Right lobe of liver (tissue), 6 donors: ENCODE results near the gene GRIP1. TPM values are rescaled to one million over a fixed set of nuclear protein-coding genes. Genes with fewer than 3 reads are reported as not detected.
"Not testable (repeated sequence)": the region's sequence is repeated elsewhere in the genome, so short reads cannot be mapped to it uniquely, and the experiment has no call there.

Experiments
- ATAC-seq, 4 donors: fragments of 200-7000 bp; cut with Tn5 transposase; one replicate each; pipeline ENCODE4 v1.9.1; 2020; ENCODE audit warnings: mild to moderate bottlenecking in 4 of 4, moderate library complexity in 4 of 4
- DNase-seq, 3 donors: peaks; one replicate each; pipeline ENCODE4 v3.0.0-alpha.2; 2020
- H3K27ac ChIP-seq, 3 donors: fragments of 200-600 bp; one replicate each; pipeline ENCODE4 v1.8.0; 2022
- H3K27me3 ChIP-seq, 2 donors: fragments of 200-600 bp; one replicate each; pipeline ENCODE4 v1.8.0; 2022
- H3K36me3 ChIP-seq, 4 donors: fragments of 200-600 bp; sonication (generic) in 1 of 4; one replicate each; pipeline versions ENCODE4 v1.5.1 to v1.8.0; 2017 to 2022; ENCODE audit warnings: control low read depth in 1 of 4
- H3K4me1 ChIP-seq, 4 donors: fragments of 200-600 bp; sonication (generic) in 1 of 4; one replicate each; pipeline versions ENCODE4 v1.5.1 to v1.8.0; 2017 to 2022; ENCODE audit warnings: control low read depth in 1 of 4
- H3K4me3 ChIP-seq, 3 donors: fragments of 200-600 bp; one replicate each; pipeline ENCODE4 v1.8.0; 2022
- H3K9me3 ChIP-seq, 4 donors: fragments of 200-600 bp; sonication (generic) in 1 of 4; one replicate each; pipeline versions ENCODE4 v1.5.1 to v1.8.0; 2017 to 2022; ENCODE audit warnings: control low read depth in 1 of 4
- POLR2A ChIP-seq: fragments of 450-650 bp; IDR thresholded peaks from one replicate; pipeline ENCODE4 v1.6.1; 2017; ENCODE audit warnings: antibody characterized with exemption, mild to moderate bottlenecking
- WGBS: methylation state at CpG from one replicate; pipeline ENCODE4 v1.1.6; 2018; ENCODE audit warnings: low coverage, low lambda C conversion rate; ENCODE audit not compliant: insufficient coverage; ENCODE audit errors: missing lambda C conversion rate; 5-methylcytosine and 5-hydroxymethylcytosine counted together
- intact Hi-C, 2 donors: fragments of 100-400 bp; cut with DNase I; formaldehyde crosslinking; loops; one replicate each; pipeline versions ENCODE4 v1.11.2 to v1.14.1; 2022
- total RNA-seq, 6 experiments: library from RNA; depleted of rRNA in 2 of 6; stranded (reverse); fragments of >200 nt in 2 of 6; fragmentation: NEBNext Ultra II Directional in 3 of 6; extraction: Animal tissue kit (Norgen Biotek cat#: 25700) in 3 of 6; gene quantifications; one replicate each; pipeline versions ENCODE4 v1.1.0 to v1.2.4, GENCODE V29; 2016 to 2023
- TF ChIP-seq, protein P1 (sequence below), 4 donors: fragments of 200-600 bp in 3 of 4; fragments of 450-650 bp in 1 of 4; IDR thresholded peaks; one replicate each; pipeline versions ENCODE4 v1.5.1 to v1.8.0; 2016 to 2022; ENCODE audit warnings: antibody characterized with exemption in 4 of 4, mild to moderate bottlenecking in 2 of 4
- donor health status: DM: no; HTN: yes; CAD: no.
- donor health status: DM: no; HTN: no; CAD: no.
- donor health status: DM: no; HTN: no; CAD: no.
- donor health status: DM: no; HTN: yes; CAD: no.
- donor health status: DM: no; HTN: yes; CAD: no.

Gene GRIP1
- total RNA-seq, 6 experiments from 2014 or later = 0.22 to 0.78 (median 0.26) TPM; not detected in 3

DNA sequence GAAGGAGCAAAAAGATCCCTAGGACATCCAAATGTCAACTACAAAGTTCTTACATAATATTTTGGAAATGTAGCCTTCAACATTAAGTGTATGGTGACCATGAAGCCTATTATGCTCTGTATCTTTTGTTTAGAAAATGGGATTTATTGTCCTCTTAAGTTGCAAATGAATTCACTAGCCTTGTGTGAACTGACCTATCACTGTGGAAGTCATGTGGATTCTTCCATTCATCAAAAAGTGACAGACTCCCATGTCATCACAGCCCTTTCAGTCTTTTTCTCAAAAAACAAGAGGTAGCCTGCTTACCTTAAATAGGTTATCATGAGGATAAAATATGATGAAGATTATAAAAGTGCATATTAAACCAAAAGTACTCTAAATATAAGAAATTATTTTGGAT, 179.9 kb downstream of the GRIP1 start:
- Histone ChIP-seq H3K27ac (no peak overlapping the region), H3K36me3 (no peaks in the 10 kb centered on the region), H3K4me1 (no peaks in the 10 kb centered on the region), H3K9me3 (no peaks in the 10 kb centered on the region), H3K4me3 (no peak overlapping the region), H3K27me3 (no peaks in the 10 kb centered on the region)
- DNase-seq = no peak
- TF ChIP-seq POLR2A = no peak
- intact Hi-C loops = no loop called here
- ATAC-seq = no peak

DNA sequence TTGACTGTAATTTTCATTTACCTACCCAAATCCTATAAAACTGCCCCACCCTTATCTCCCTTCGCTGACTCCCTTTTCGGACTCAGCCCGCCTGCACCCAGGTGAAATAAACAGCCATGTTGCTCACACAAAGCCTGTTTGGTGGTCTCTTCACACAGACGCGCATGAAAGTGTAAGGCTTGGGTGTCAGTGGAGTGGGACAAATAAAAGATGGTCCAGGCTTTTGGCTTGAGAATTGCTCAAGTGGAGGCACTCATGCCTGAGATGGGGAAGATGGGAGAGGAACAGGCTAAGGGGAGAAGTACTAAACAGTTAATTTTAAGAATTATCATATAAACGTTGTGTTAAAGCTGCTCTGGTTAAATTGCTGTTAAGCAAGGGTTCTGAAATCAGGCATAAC, 180.8 kb downstream of the GRIP1 start:
- H3K27ac ChIP-seq, H3K27me3 ChIP-seq, DNase-seq, intact Hi-C loops, H3K9me3 ChIP-seq, ATAC-seq, H3K36me3 ChIP-seq, H3K4me1 ChIP-seq, H3K4me3 ChIP-seq: not testable (repeated sequence)
- WGBS = 53% methylated on average over 6 of the region's 6 CpGs

DNA sequence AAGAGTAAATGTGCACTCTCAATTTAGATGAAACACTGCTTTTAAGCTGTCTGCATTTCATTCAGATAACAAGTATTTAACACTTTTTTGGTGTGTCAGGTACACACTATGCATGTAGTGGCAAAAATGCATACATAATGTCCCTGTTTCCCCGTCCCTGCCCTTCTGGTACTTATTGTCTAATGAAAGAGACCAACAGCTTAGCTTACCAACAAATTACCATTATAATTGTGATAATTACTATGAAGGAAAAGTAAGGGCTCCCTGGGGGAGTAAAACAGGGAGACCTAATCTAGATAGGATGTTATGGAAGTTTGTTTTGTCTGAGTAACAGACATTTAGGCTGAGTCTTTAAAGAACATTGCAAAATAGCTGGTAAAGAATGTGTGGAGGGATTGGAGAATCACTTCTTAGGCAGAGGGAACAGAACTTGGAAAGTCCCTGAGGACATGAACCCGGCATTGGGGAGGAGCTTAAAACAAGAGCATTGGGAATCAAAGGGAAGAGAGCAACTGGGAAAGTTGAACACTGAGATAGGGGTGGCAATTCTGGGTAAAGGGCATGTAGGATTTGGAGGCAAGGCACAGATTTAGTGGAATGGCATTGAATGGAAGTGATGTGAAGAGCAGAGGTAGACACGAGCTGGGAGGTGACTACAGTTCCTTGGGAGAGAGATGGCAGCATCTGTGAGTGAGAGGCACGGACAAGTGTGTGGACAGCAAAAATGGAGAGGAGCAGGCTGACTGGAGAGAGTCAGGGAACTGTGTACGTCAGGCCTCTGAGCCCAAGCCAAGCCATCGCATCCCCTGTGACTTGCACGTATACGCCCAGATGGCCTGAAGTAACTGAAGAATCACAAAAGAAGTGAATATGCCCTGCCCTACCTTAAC, 181.6 kb downstream of the GRIP1 start:
- no peak overlapping the region for H3K27ac ChIP-seq
- no peak for TF ChIP-seq POLR2A
- TF ChIP-seq, protein P1, sequence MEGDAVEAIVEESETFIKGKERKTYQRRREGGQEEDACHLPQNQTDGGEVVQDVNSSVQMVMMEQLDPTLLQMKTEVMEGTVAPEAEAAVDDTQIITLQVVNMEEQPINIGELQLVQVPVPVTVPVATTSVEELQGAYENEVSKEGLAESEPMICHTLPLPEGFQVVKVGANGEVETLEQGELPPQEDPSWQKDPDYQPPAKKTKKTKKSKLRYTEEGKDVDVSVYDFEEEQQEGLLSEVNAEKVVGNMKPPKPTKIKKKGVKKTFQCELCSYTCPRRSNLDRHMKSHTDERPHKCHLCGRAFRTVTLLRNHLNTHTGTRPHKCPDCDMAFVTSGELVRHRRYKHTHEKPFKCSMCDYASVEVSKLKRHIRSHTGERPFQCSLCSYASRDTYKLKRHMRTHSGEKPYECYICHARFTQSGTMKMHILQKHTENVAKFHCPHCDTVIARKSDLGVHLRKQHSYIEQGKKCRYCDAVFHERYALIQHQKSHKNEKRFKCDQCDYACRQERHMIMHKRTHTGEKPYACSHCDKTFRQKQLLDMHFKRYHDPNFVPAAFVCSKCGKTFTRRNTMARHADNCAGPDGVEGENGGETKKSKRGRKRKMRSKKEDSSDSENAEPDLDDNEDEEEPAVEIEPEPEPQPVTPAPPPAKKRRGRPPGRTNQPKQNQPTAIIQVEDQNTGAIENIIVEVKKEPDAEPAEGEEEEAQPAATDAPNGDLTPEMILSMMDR (IDR thresholded peaks at IDR 0.05) = no peak
- no peaks in the 10 kb centered on the region for H3K4me1 ChIP-seq
- intact Hi-C loops = no loop called here
- no peak overlapping the region for H3K4me3 ChIP-seq
- H3K9me3 ChIP-seq = no peaks in the 10 kb centered on the region
- ATAC-seq = no peak
- no peak for DNase-seq
- no peaks in the 10 kb centered on the region for H3K27me3 ChIP-seq
- 41% methylated on average over 4 of the region's 8 CpGs for WGBS
- no peaks in the 10 kb centered on the region for H3K36me3 ChIP-seq

DNA sequence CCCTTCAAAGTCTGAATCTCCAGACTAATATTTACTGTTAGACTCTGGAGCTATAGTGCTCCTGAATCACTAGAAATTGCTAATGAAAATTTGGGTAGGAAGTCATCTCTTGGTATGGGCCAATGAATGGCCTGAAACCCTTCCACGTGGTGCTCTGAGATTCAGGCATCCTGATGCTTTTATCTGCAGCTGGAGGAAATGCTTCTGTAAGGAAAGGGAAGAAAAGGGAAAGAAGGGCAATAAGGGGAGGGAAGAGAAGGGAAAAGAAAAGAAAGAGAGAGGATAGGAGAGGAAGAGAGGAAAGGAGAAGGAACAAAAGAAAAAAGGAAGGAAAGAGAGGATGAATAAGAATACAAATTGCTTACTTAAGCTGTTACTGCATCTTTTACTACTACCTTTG, 182.3 kb downstream of the GRIP1 start:
- Histone ChIP-seq H3K4me3 (no peak overlapping the region), H3K9me3 (no peaks in the 10 kb centered on the region), H3K27me3 (no peaks in the 10 kb centered on the region), H3K27ac (no peak overlapping the region), H3K36me3 (no peaks in the 10 kb centered on the region), H3K4me1 (no peaks in the 10 kb centered on the region)
- no peak for TF ChIP-seq POLR2A
- TF ChIP-seq, protein P1 (IDR thresholded peaks at IDR 0.05) = no peak
- ATAC-seq (no peak), DNase-seq (no peak)
- intact Hi-C loops = no loop called here
- WGBS = 6% methylated on average over 1 of the region's 1 CpG

DNA sequence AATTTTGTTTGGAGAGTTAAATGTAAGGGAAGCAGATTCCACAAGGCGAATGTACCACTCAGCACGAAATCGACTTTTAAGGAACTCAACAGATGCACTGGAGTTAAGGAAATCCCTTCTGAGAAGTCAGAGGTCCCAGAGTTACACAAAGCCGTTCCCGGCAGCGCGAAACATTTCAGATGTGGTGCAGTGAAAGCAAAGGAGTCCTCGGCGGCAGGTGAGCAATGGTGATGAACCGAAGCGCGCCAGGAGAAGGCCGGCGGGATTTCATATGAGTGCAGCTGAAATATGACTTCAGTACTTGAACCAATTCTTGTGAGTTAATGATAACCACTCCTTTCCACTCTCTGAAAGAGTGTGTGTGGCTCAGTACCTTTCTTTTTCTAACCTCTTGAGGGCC, 183.2 kb downstream of the GRIP1 start:
- WGBS = 64% methylated on average over 9 of the region's 14 CpGs
- intact Hi-C loops = no loop called here
- H3K4me3 ChIP-seq = no peak overlapping the region

More for the DNA sequence above, 183.2 kb downstream of the GRIP1 start:
- TF ChIP-seq, protein P1 (IDR thresholded peaks at IDR 0.05) = no peak
- TF ChIP-seq POLR2A = no peak
- no peak overlapping the region for H3K27ac ChIP-seq
- H3K36me3 ChIP-seq = no peaks in the 10 kb centered on the region
- no peaks in the 10 kb centered on the region for H3K4me1 ChIP-seq
- no peaks in the 10 kb centered on the region for H3K27me3 ChIP-seq
- no peaks in the 10 kb centered on the region for H3K9me3 ChIP-seq
- ATAC-seq (no peak), DNase-seq (no peak)
